ENCODE data around the gene AMPD3. TPM values are rescaled to one million over a fixed set of nuclear protein-coding genes. Genes with fewer than 3 reads are reported as not detected.

AMPD3 gene
- total RNA-seq, 1 donor from 2014 or later: 3.1 TPM

GRCh38 chr11:10486161-10486840, 31.2 kb downstream of the AMPD3 start:
- no peak overlapping the region for H3K27ac ChIP-seq (ENCODE audit: low read depth, low read length)
- no peak overlapping the region for H3K9ac ChIP-seq (ENCODE audit: low read depth in 1 of 3, low read length in 3 of 3)
- no peaks in the 10 kb centered on the region for H3K27me3 ChIP-seq (ENCODE audit: control insufficient read depth in 3 of 3, insufficient read depth in 3 of 3, low read length in 3 of 3)
- H3K9me3 ChIP-seq (ENCODE audit: control insufficient read depth in 3 of 3, low read length in 3 of 3): no peaks in the 10 kb centered on the region
- no peak overlapping the region for H3K4me3 ChIP-seq (ENCODE audit: low read length in 3 of 3)
- H3K4me1 ChIP-seq (ENCODE audit: control insufficient read depth in 3 of 3, insufficient read depth in 3 of 3, low read length in 3 of 3): peaks cover 16 to 27% (median 27%) of the 10 kb centered on the region in 3 donors
- H3K36me3 ChIP-seq (ENCODE audit: control insufficient read depth in 3 of 3, insufficient read depth in 3 of 3, low read length in 3 of 3): peaks cover 6 to 46% (median 32%) of the 10 kb centered on the region in 3 donors

- no peaks in the 10 kb centered on the region for H3K9me3 ChIP-seq (ENCODE audit: control insufficient read depth in 3 of 3, low read length in 3 of 3)
- no peak overlapping the region for H3K9ac ChIP-seq (ENCODE audit: low read depth in 1 of 3, low read length in 3 of 3)
- H3K36me3 ChIP-seq (ENCODE audit: control insufficient read depth in 3 of 3, insufficient read depth in 3 of 3, low read length in 3 of 3): peaks cover 6 to 41% (median 28%) of the 10 kb centered on the region in 3 donors
- peaks cover 21 to 32% (median 24%) of the 10 kb centered on the region in 3 donors for H3K4me1 ChIP-seq (ENCODE audit: control insufficient read depth in 3 of 3, insufficient read depth in 3 of 3, low read length in 3 of 3)
- H3K4me3 ChIP-seq (ENCODE audit: low read length in 3 of 3): no peak overlapping the region
- H3K27me3 ChIP-seq (ENCODE audit: control insufficient read depth in 3 of 3, insufficient read depth in 3 of 3, low read length in 3 of 3): no peaks in the 10 kb centered on the region
- no peak overlapping the region for H3K27ac ChIP-seq (ENCODE audit: low read depth, low read length)
Measured at GRCh38 chr11:10487002-10487647, 32.1 kb downstream of the AMPD3 start.

GRCh38 chr11:10488121-10488933, 33.3 kb downstream of the AMPD3 start:
- Histone ChIP-seq H3K27me3 (ENCODE audit: control insufficient read depth in 3 of 3, insufficient read depth in 3 of 3, low read length in 3 of 3) (no peaks in the 10 kb centered on the region), H3K4me1 (ENCODE audit: control insufficient read depth in 3 of 3, insufficient read depth in 3 of 3, low read length in 3 of 3) (peaks cover 21 to 37% (median 24%) of the 10 kb centered on the region in 3 donors), H3K36me3 (ENCODE audit: control insufficient read depth in 3 of 3, insufficient read depth in 3 of 3, low read length in 3 of 3) (peaks cover 6 to 45% (median 27%) of the 10 kb centered on the region in 3 donors), H3K27ac (ENCODE audit: low read depth, low read length) (no peak overlapping the region), H3K9me3 (ENCODE audit: control insufficient read depth in 3 of 3, low read length in 3 of 3) (no peaks in the 10 kb centered on the region), H3K4me3 (ENCODE audit: low read length in 3 of 3) (no peak overlapping the region), H3K9ac (ENCODE audit: low read depth in 1 of 3, low read length in 3 of 3) (no peak overlapping the region)

GRCh38 chr11:10488934-10489691, 34.0 kb downstream of the AMPD3 start:
- H3K9me3 ChIP-seq (ENCODE audit: control insufficient read depth in 3 of 3, low read length in 3 of 3): no peaks in the 10 kb centered on the region
- H3K4me3 ChIP-seq (ENCODE audit: low read length in 3 of 3): no peak overlapping the region
- no peak overlapping the region for H3K27ac ChIP-seq (ENCODE audit: low read depth, low read length)
- peaks cover 21 to 37% (median 24%) of the 10 kb centered on the region in 3 donors for H3K4me1 ChIP-seq (ENCODE audit: control insufficient read depth in 3 of 3, insufficient read depth in 3 of 3, low read length in 3 of 3)
- H3K36me3 ChIP-seq (ENCODE audit: control insufficient read depth in 3 of 3, insufficient read depth in 3 of 3, low read length in 3 of 3): peaks cover 6 to 45% (median 30%) of the 10 kb centered on the region in 3 donors
- H3K27me3 ChIP-seq (ENCODE audit: control insufficient read depth in 3 of 3, insufficient read depth in 3 of 3, low read length in 3 of 3): no peaks in the 10 kb centered on the region
- no peak overlapping the region for H3K9ac ChIP-seq (ENCODE audit: low read depth in 1 of 3, low read length in 3 of 3)

GRCh38 chr11:10490032-10490397, 35.0 kb downstream of the AMPD3 start:
- no peaks in the 10 kb centered on the region for H3K9me3 ChIP-seq (ENCODE audit: control insufficient read depth in 3 of 3, low read length in 3 of 3)
- H3K36me3 ChIP-seq (ENCODE audit: control insufficient read depth in 3 of 3, insufficient read depth in 3 of 3, low read length in 3 of 3): peaks cover 6 to 46% (median 30%) of the 10 kb centered on the region in 3 donors
- peaks cover 21 to 37% (median 24%) of the 10 kb centered on the region in 3 donors for H3K4me1 ChIP-seq (ENCODE audit: control insufficient read depth in 3 of 3, insufficient read depth in 3 of 3, low read length in 3 of 3)
- no peaks in the 10 kb centered on the region for H3K27me3 ChIP-seq (ENCODE audit: control insufficient read depth in 3 of 3, insufficient read depth in 3 of 3, low read length in 3 of 3)
- peak overlapping the region; percentile 92 for H3K27ac ChIP-seq (ENCODE audit: low read depth, low read length)
- H3K4me3 ChIP-seq (ENCODE audit: low read length in 3 of 3): peak overlapping the region in 1 of 3 donors; percentile 16
- peak overlapping the region in 1 of 3 donors; percentile 10 for H3K9ac ChIP-seq (ENCODE audit: low read depth in 1 of 3, low read length in 3 of 3)

- Histone ChIP-seq H3K9ac (ENCODE audit: low read depth in 1 of 3, low read length in 3 of 3) (peak overlapping the region; percentile 18 to 62 (median 42)), H3K9me3 (ENCODE audit: control insufficient read depth in 3 of 3, low read length in 3 of 3) (no peaks in the 10 kb centered on the region), H3K27ac (ENCODE audit: low read depth, low read length) (peak overlapping the region; percentile 92), H3K36me3 (ENCODE audit: control insufficient read depth in 3 of 3, insufficient read depth in 3 of 3, low read length in 3 of 3) (peaks cover 11 to 47% (median 36%) of the 10 kb centered on the region in 3 donors), H3K27me3 (ENCODE audit: control insufficient read depth in 3 of 3, insufficient read depth in 3 of 3, low read length in 3 of 3) (no peaks in the 10 kb centered on the region), H3K4me3 (ENCODE audit: low read length in 3 of 3) (peak overlapping the region in 1 of 3 donors; percentile 32), H3K4me1 (ENCODE audit: control insufficient read depth in 3 of 3, insufficient read depth in 3 of 3, low read length in 3 of 3) (peaks cover 21 to 37% (median 24%) of the 10 kb centered on the region in 3 donors)
Measured at GRCh38 chr11:10490398-10491241, 35.6 kb downstream of the AMPD3 start.

GRCh38 chr11:10492084-10492483, 37.0 kb downstream of the AMPD3 start:
- H3K4me1 ChIP-seq (ENCODE audit: control insufficient read depth in 3 of 3, insufficient read depth in 3 of 3, low read length in 3 of 3): peaks cover 21 to 37% (median 24%) of the 10 kb centered on the region in 3 donors
- no peaks in the 10 kb centered on the region for H3K9me3 ChIP-seq (ENCODE audit: control insufficient read depth in 3 of 3, low read length in 3 of 3)
- no peak overlapping the region for H3K9ac ChIP-seq (ENCODE audit: low read depth in 1 of 3, low read length in 3 of 3)
- no peaks in the 10 kb centered on the region for H3K27me3 ChIP-seq (ENCODE audit: control insufficient read depth in 3 of 3, insufficient read depth in 3 of 3, low read length in 3 of 3)
- H3K4me3 ChIP-seq (ENCODE audit: low read length in 3 of 3): no peak overlapping the region
- peaks cover 17 to 47% (median 39%) of the 10 kb centered on the region in 3 donors for H3K36me3 ChIP-seq (ENCODE audit: control insufficient read depth in 3 of 3, insufficient read depth in 3 of 3, low read length in 3 of 3)
- no peak overlapping the region for H3K27ac ChIP-seq (ENCODE audit: low read depth, low read length)

GRCh38 chr11:10493041-10493663, 38.1 kb downstream of the AMPD3 start:
- Histone ChIP-seq H3K4me3 (ENCODE audit: low read length in 3 of 3) (no peak overlapping the region), H3K4me1 (ENCODE audit: control insufficient read depth in 3 of 3, insufficient read depth in 3 of 3, low read length in 3 of 3) (peaks cover 21 to 37% (median 24%) of the 10 kb centered on the region in 3 donors), H3K27me3 (ENCODE audit: control insufficient read depth in 3 of 3, insufficient read depth in 3 of 3, low read length in 3 of 3) (no peaks in the 10 kb centered on the region), H3K36me3 (ENCODE audit: control insufficient read depth in 3 of 3, insufficient read depth in 3 of 3, low read length in 3 of 3) (peaks cover 20 to 54% (median 45%) of the 10 kb centered on the region in 3 donors), H3K27ac (ENCODE audit: low read depth, low read length) (no peak overlapping the region), H3K9ac (ENCODE audit: low read depth in 1 of 3, low read length in 3 of 3) (no peak overlapping the region), H3K9me3 (ENCODE audit: control insufficient read depth in 3 of 3, low read length in 3 of 3) (no peaks in the 10 kb centered on the region)
